PFSK-1 (cell line): ENCODE results near the gene SLC9A1.

Source experiments
- POLR2AphosphoS5 ChIP-seq: IDR thresholded peaks from 2 replicates; pipeline ENCODE4 v1.6.1; 2012; ENCODE audit warnings: low read depth, mild to moderate bottlenecking, control low read depth, low read length, moderate library complexity
- TAF1 ChIP-seq: IDR thresholded peaks from 2 replicates; pipeline ENCODE4 v1.6.1; 2012; ENCODE audit warnings: low read length, control low read depth, borderline replicate concordance; ENCODE audit not compliant: insufficient read depth

GRCh38 chr1:27122652-27123051 lies 32.3 kb downstream of the SLC9A1 start:
- no peak for TF ChIP-seq POLR2AphosphoS5
- TF ChIP-seq TAF1: no peak
